ENCODE data around the gene ZRANB3.

GRCh38 chr2:135494917-135495316, 36.1 kb downstream of the ZRANB3 start:
- TF ChIP-seq POLR2A (IDR thresholded peaks at IDR 0.05; ENCODE audit: low read length) (no peak), GATA1 (IDR thresholded peaks at IDR 0.05; ENCODE audit: low read depth, low read length) (no peak)
